CD14-positive monocyte (primary cell): ENCODE data around the gene SMG6. TPM values are rescaled to one million over a fixed set of nuclear protein-coding genes. Genes with fewer than 3 reads are reported as not detected.

Experiments used
- DNase-seq, 3 donors: peaks; one replicate each; pipeline ENCODE4 v3.0.0-alpha.2; 2011 to 2022
- H2AFZ ChIP-seq: 2 replicates; pipeline ENCODE4 v1.6.0; 2012; ENCODE audit warnings: mild to moderate bottlenecking, low read depth, low read length, inconsistent platforms; ENCODE audit not compliant: insufficient read depth, poor library complexity, severe bottlenecking
- H3K27ac ChIP-seq, 2 donors: 1 replicate in 1 of 2; 2 replicates in 1 of 2; pipeline ENCODE4 v1.5.1; 2012 to 2013; ENCODE audit warnings: low read length in 2 of 2, control low read depth in 1 of 2, inconsistent platforms in 1 of 2, low read depth in 1 of 2, mild to moderate bottlenecking in 1 of 2
- H3K27me3 ChIP-seq, 2 donors: one replicate each; pipeline versions ENCODE4 v1.6.0 to v1.6.1; 2011 to 2013; ENCODE audit warnings: low read length in 2 of 2; ENCODE audit not compliant: control insufficient read depth in 2 of 2, insufficient read depth in 2 of 2
- H3K36me3 ChIP-seq, 2 donors: replicated peaks in 1 of 2; 1 replicate in 1 of 2; 2 replicates in 1 of 2; pipeline versions ENCODE4 v1.5.1 to v1.6.1; 2012 to 2013; ENCODE audit warnings: low read length in 2 of 2, control low read depth in 1 of 2, inconsistent platforms in 1 of 2, mild to moderate bottlenecking in 1 of 2; ENCODE audit not compliant: insufficient read depth in 2 of 2, control insufficient read depth in 1 of 2
- H3K4me1 ChIP-seq, 2 donors: 1 replicate in 1 of 2; 2 replicates in 1 of 2; pipeline versions ENCODE4 v1.5.1 to v1.6.1; 2012 to 2013; ENCODE audit warnings: low read length in 2 of 2, control low read depth in 1 of 2, inconsistent platforms in 1 of 2, mild to moderate bottlenecking in 1 of 2, moderate library complexity in 1 of 2; ENCODE audit not compliant: insufficient read depth in 2 of 2, control insufficient read depth in 1 of 2
- H3K4me2 ChIP-seq: replicated peaks from 2 replicates; pipeline ENCODE3; 2012; ENCODE audit warnings: low read length, moderate library complexity, mild to moderate bottlenecking; ENCODE audit not compliant: poor library complexity, severe bottlenecking; ENCODE audit errors: extremely low read depth
- H3K4me3 ChIP-seq, 3 experiments: fragments of 200-600 bp in 1 of 3; sonication (generic) in 1 of 3; replicated peaks in 1 of 3; 1 replicate in 2 of 3; 2 replicates in 1 of 3; pipeline ENCODE4 v1.5.1; 2011 to 2013; ENCODE audit warnings: low read length in 3 of 3, mild to moderate bottlenecking in 3 of 3, control low read depth in 2 of 3, low read depth in 2 of 3, inconsistent platforms in 1 of 3, moderate library complexity in 1 of 3
- H3K79me2 ChIP-seq: 2 replicates; pipeline ENCODE4 v1.6.0; 2012; ENCODE audit warnings: mild to moderate bottlenecking, control low read depth, inconsistent platforms, low read length, moderate library complexity; ENCODE audit not compliant: insufficient read depth
- H3K9ac ChIP-seq: 2 replicates; pipeline ENCODE4 v1.6.0; 2017; ENCODE audit warnings: low read length, mild to moderate bottlenecking; ENCODE audit not compliant: insufficient read depth, poor library complexity, severe bottlenecking
- H3K9me3 ChIP-seq, 2 donors: replicated peaks in 1 of 2; 1 replicate in 1 of 2; 2 replicates in 1 of 2; pipeline versions ENCODE4 v1.5.1 to v1.6.1; 2012 to 2013; ENCODE audit warnings: low read length in 2 of 2, control low read depth in 1 of 2; ENCODE audit not compliant: control insufficient read depth in 1 of 2, insufficient read depth in 1 of 2
- H4K20me1 ChIP-seq: 2 replicates; pipeline ENCODE4 v1.6.0; 2012; ENCODE audit warnings: mild to moderate bottlenecking, low read length, control low read depth, moderate library complexity; ENCODE audit not compliant: insufficient read depth
- H3K27ac Mint-ChIP-seq, 7 donors: one replicate each; pipeline ENCODE4 v1.8.0; 2020; ENCODE audit warnings: mild to moderate bottlenecking in 7 of 7, mixed read lengths in 7 of 7, moderate library complexity in 6 of 7, inconsistent platforms in 2 of 7
- H3K27me3 Mint-ChIP-seq, 3 donors: one replicate each; pipeline ENCODE4 v1.8.0; 2021 to 2022; ENCODE audit warnings: low read depth in 3 of 3, mild to moderate bottlenecking in 3 of 3, mixed read lengths in 3 of 3, moderate library complexity in 3 of 3, inconsistent platforms in 1 of 3
- H3K36me3 Mint-ChIP-seq, 2 donors: one replicate each; pipeline ENCODE4 v1.8.0; 2020; ENCODE audit warnings: mixed read lengths in 2 of 2, inconsistent platforms in 1 of 2, mild to moderate bottlenecking in 1 of 2
- H3K4me1 Mint-ChIP-seq: one replicate; pipeline ENCODE4 v1.8.0; 2020; ENCODE audit warnings: mild to moderate bottlenecking, mixed read lengths
- H3K4me3 Mint-ChIP-seq, 2 donors: one replicate each; pipeline ENCODE4 v1.8.0; 2020; ENCODE audit warnings: mild to moderate bottlenecking in 2 of 2, mixed read lengths in 2 of 2, moderate library complexity in 1 of 2
- H3K9me3 Mint-ChIP-seq, 7 donors: one replicate each; pipeline ENCODE4 v1.8.0; 2020 to 2022; ENCODE audit warnings: mixed read lengths in 7 of 7, mild to moderate bottlenecking in 6 of 7, moderate library complexity in 6 of 7, inconsistent platforms in 2 of 7
- WGBS: methylation state at CpG from one replicate; pipeline ENCODE4 v1.1.5; 2013; ENCODE audit warnings: missing lambda C conversion rate; ENCODE audit not compliant: insufficient coverage; 5-methylcytosine and 5-hydroxymethylcytosine counted together
- intact Hi-C, 2 donors: fragments of 100-400 bp; cut with micrococcal nuclease; formaldehyde crosslinking; loops; one replicate each; pipeline versions ENCODE4 v1.15.0 to v1.15.1; 2023
- polyA plus RNA-seq, 3 donors: library from polyadenylated mRNA; depleted of rRNA in 1 of 3; unstranded in 2 of 3; stranded (reverse) in 1 of 3; fragments of 300-500 nt in 2 of 3; fragments of >200 nt in 1 of 3; fragmentation: Illumina TruSeq in 2 of 3; gene quantifications; 1 replicate in 2 of 3; 2 replicates in 1 of 3; pipeline ENCODE4 v1.2.3, GENCODE V29; 2012 to 2021
- TF ChIP-seq, protein P1 (sequence below): fragments of 200-600 bp; IDR thresholded peaks from one replicate; pipeline ENCODE4 v1.8.0; 2022; ENCODE audit warnings: antibody characterized with exemption, mild to moderate bottlenecking

The SMG6 gene
- polyA plus RNA-seq, 3 donors, result 0.67 to 7.1 (median 1.1) TPM

DNA sequence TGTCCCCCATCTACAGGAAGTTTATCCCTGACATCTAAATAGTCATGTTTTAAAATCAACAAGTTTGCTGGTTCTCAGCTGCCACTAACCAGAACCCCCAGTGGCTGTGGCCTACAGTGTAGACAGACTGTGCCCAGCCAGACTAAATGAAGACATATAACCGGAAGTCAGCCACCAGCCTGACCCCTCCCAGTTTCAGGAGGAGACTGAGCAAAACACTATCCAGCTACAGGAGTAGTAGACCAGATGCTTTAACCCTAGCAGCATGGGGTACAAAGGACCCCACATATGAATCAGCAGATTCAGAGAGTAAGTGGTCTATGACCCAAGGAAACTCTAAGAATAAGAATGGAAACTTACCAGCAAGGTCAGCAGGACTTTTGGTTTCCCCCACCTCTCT, 165.3 kb downstream of the SMG6 start:
- Histone ChIP-seq H3K9me3 (no peaks in the 10 kb centered on the region), H3K36me3 (no peaks in the 10 kb centered on the region), H3K4me1 (peaks cover 26 to 27% of the 10 kb centered on the region in 2 donors), H3K27me3 (no peaks in the 10 kb centered on the region), H3K4me2 (peak overlapping the region; percentile 0), H4K20me1 (no peaks in the 10 kb centered on the region), H3K79me2 (no peaks in the 10 kb centered on the region), H3K4me3 (no peak overlapping the region), H2AFZ (no peak overlapping the region), H3K9ac (no peak overlapping the region), H3K27ac (peak overlapping the region in 1 of 2 donors; percentile 82)
- Mint-ChIP-seq H3K4me1 (peaks cover 25% of the 10 kb centered on the region), H3K27me3 (no peaks in the 10 kb centered on the region), H3K27ac (peak overlapping the region; percentile 8 to 89 (median 71)), H3K36me3 (peaks cover 4 to 5% of the 10 kb centered on the region in 2 donors), H3K9me3 (peaks cover 0 to 2% (median 0%) of the 10 kb centered on the region in 7 donors), H3K4me3 (peak overlapping the region in 1 of 2 donors; percentile 23)
- TF ChIP-seq, protein P1, sequence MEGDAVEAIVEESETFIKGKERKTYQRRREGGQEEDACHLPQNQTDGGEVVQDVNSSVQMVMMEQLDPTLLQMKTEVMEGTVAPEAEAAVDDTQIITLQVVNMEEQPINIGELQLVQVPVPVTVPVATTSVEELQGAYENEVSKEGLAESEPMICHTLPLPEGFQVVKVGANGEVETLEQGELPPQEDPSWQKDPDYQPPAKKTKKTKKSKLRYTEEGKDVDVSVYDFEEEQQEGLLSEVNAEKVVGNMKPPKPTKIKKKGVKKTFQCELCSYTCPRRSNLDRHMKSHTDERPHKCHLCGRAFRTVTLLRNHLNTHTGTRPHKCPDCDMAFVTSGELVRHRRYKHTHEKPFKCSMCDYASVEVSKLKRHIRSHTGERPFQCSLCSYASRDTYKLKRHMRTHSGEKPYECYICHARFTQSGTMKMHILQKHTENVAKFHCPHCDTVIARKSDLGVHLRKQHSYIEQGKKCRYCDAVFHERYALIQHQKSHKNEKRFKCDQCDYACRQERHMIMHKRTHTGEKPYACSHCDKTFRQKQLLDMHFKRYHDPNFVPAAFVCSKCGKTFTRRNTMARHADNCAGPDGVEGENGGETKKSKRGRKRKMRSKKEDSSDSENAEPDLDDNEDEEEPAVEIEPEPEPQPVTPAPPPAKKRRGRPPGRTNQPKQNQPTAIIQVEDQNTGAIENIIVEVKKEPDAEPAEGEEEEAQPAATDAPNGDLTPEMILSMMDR, result no peak
- peak; percentile 64 to 88 (median 67) for DNase-seq
- WGBS, result no CpG with 5 or more reads among the region's 1 CpG
- intact Hi-C loops, result loop anchor here in 1 of 2 donors (5.0 kb wide), 1 partner anchor 66 kb away; no protein-coding TSS in a partner anchor

DNA sequence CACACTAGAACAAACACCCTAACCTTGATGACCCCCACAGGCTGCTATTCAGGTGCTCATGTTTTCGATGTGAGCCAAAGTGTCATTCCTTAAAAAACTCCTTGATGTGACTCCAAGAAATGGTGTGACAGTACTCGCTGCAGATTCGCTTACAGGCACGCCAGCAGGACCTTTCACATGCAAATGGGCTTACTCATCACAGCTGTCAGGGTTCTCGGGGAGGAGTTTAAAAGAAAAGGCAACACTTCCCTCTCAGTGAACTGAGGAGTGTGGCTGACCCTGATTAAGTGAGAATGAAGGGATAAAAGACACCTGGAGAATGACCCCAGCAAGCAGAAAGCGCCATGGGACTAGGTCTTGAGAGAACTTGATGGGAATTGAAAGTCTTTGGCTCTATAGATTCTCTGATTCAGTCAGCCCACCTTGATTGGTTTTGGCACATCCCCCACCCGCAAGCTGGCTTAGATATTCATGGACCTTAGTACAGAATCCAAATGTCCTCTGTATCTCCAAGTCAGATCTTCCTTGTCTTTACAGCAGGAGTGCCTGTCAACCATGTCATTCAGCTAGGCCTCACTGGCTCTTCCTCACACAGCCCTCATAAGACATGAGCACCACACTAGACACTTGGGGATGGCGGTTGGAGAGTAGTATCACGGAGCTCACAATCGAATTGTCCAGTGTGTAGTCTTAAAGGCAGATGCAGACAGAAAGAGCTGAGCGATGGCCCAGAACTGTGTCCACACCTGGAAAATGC, 166.1 kb downstream of the SMG6 start:
- intact Hi-C loops, result loop anchor here in 1 of 2 donors (5.0 kb wide), 1 partner anchor 65 kb away; no protein-coding TSS in a partner anchor
- peaks cover 26 to 27% of the 10 kb centered on the region in 2 donors for H3K4me1 ChIP-seq
- H3K4me3 Mint-ChIP-seq, result peak overlapping the region in 1 of 2 donors; percentile 26

More for the DNA sequence above, 166.1 kb downstream of the SMG6 start:
- Mint-ChIP-seq H3K9me3 (peaks cover 0 to 2% (median 0%) of the 10 kb centered on the region in 7 donors), H3K4me1 (peaks cover 25% of the 10 kb centered on the region), H3K27ac (peak overlapping the region in 6 of 7 donors; percentile 60 to 89 (median 80)), H3K36me3 (peaks cover 5 to 6% of the 10 kb centered on the region in 2 donors), H3K27me3 (no peaks in the 10 kb centered on the region)
- Histone ChIP-seq H3K36me3 (no peaks in the 10 kb centered on the region), H2AFZ (no peak overlapping the region), H3K9me3 (no peaks in the 10 kb centered on the region), H3K79me2 (no peaks in the 10 kb centered on the region), H3K27me3 (no peaks in the 10 kb centered on the region), H3K4me3 (no peak overlapping the region), H3K9ac (no peak overlapping the region), H3K27ac (peak overlapping the region in 1 of 2 donors; percentile 82), H3K4me2 (peak overlapping the region; percentile 19), H4K20me1 (no peaks in the 10 kb centered on the region)
- DNase-seq, result peak; percentile 77 to 92 (median 86)
- TF ChIP-seq, protein P1, result no peak
- WGBS, result 65% methylated on average over 7 of the region's 11 CpGs
